OCI-LY7 (cell line): ENCODE results near the gene MCOLN3. TPM values are rescaled to one million over a fixed set of nuclear protein-coding genes. Genes with fewer than 3 reads are reported as not detected.

ENCODE experiments used
- Bru-seq: library from RNA; stranded (reverse); fragments of 400-500 nt; gene quantifications from one replicate; lab custom pipeline; 2021; lab: Mats Ljungman, UMichigan
- BruChase-seq, 2 experiments: library from RNA; stranded (reverse); fragments of 400-500 nt; gene quantifications; one replicate each; lab custom pipeline; 2021; lab: Mats Ljungman, UMichigan
- BruUV-seq: library from RNA; stranded (reverse); fragments of 400-500 nt; replicated peaks from 2 replicates; lab custom pipeline; 2021; lab: Mats Ljungman, UMichigan
- CTCF ChIA-PET: fragments of 300-600 bp; sonication (Branson Sonifier 250); formaldehyde crosslinking; loops from one replicate; lab custom pipeline; 2022; ENCODE audit warnings: antibody characterized with exemption; ENCODE audit not compliant: unreplicated experiment; lab: Charles Lee
- POLR2A ChIA-PET: fragments of 300-600 bp; sonication (Branson Sonifier 250); formaldehyde crosslinking; loops from one replicate; lab custom pipeline; 2022; ENCODE audit warnings: antibody characterized with exemption; lab: Charles Lee
- DNase-seq: peaks from one replicate; pipeline ENCODE4 v3.0.0-alpha.2; 2015; ENCODE audit warnings: low spot score
- H2AFZ ChIP-seq: fragments of 200-600 bp; sonication (generic), shearing (Covaris generic); 2 replicates; pipeline ENCODE4 v1.6.1; 2014; ENCODE audit warnings: mild to moderate bottlenecking, antibody characterized with exemption, low read length, moderate library complexity
- H3K27ac ChIP-seq: fragments of 200-600 bp; sonication (generic); 2 replicates; pipeline ENCODE4 v1.5.1; 2014; ENCODE audit warnings: mixed run types, low read depth, mild to moderate bottlenecking, moderate library complexity, low read length, inconsistent platforms; ENCODE audit not compliant: poor library complexity, severe bottlenecking
- H3K36me3 ChIP-seq: fragments of 200-600 bp; sonication (generic); 2 replicates; pipeline ENCODE4 v1.6.1; 2014; ENCODE audit warnings: mild to moderate bottlenecking, antibody characterized with exemption, low read length, moderate library complexity, mixed read lengths; ENCODE audit not compliant: insufficient read depth
- H3K4me1 ChIP-seq: fragments of 200-600 bp; sonication (generic); 2 replicates; pipeline ENCODE4 v1.5.1; 2014; ENCODE audit warnings: mild to moderate bottlenecking, low read length; ENCODE audit not compliant: insufficient read depth, poor library complexity, severe bottlenecking
- H3K4me2 ChIP-seq: fragments of 200-600 bp; sonication (generic); 2 replicates; pipeline ENCODE4 v1.6.1; 2014; ENCODE audit warnings: mild to moderate bottlenecking, low read length
- H3K4me3 ChIP-seq: fragments of 200-600 bp; sonication (generic); 2 replicates; pipeline ENCODE4 v1.5.1; 2014; ENCODE audit warnings: mild to moderate bottlenecking, low read depth, low read length; ENCODE audit not compliant: poor library complexity, severe bottlenecking
- H3K79me2 ChIP-seq: fragments of 200-600 bp; sonication (generic); 2 replicates; pipeline ENCODE4 v1.6.1; 2016; ENCODE audit warnings: low read depth, mild to moderate bottlenecking, low read length, moderate library complexity, mixed read lengths; ENCODE audit not compliant: insufficient read depth
- H3K9me2 ChIP-seq: fragments of 200-600 bp; sonication (generic); 2 replicates; pipeline ENCODE4 v1.6.1; 2016; ENCODE audit warnings: mild to moderate bottlenecking, low read length, mixed read lengths; ENCODE audit not compliant: insufficient read depth
- H3K9me3 ChIP-seq: fragments of 200-600 bp; sonication (generic); 2 replicates; pipeline ENCODE4 v1.6.1; 2014; ENCODE audit warnings: mild to moderate bottlenecking, mixed run types, low read length, mixed read lengths
- H4K20me1 ChIP-seq: fragments of 200-600 bp; sonication (generic); 2 replicates; pipeline ENCODE4 v1.6.1; 2014; ENCODE audit warnings: mild to moderate bottlenecking, antibody characterized with exemption, low read length, moderate library complexity, mixed read lengths; ENCODE audit not compliant: insufficient read depth
- EZH2phosphoT487 ChIP-seq: fragments of 200-600 bp; sonication (generic); IDR thresholded peaks from 2 replicates; pipeline ENCODE4 v1.6.1; 2018; ENCODE audit warnings: low read depth, borderline replicate concordance, mild to moderate bottlenecking, mixed run types, antibody characterized with exemption, low read length, moderate library complexity, mixed read lengths
- intact Hi-C: fragments of 100-400 bp; cut with micrococcal nuclease; formaldehyde crosslinking; loops from one replicate; pipeline ENCODE4 v1.10.0; 2022; ENCODE audit not compliant: unreplicated experiment
- long read RNA-seq: library from polyadenylated mRNA; stranded (forward); transcript quantifications from one replicate; pipeline ENCODE4 v2.0.0, GENCODE V29; 2022
- total RNA-seq, 2 experiments: library from RNA; depleted of rRNA in 1 of 2; stranded (reverse); fragments of >200 nt in 1 of 2; shearing (Covaris generic) in 1 of 2; gene quantifications; 2 replicates each; pipeline ENCODE4 v1.2.3, GENCODE V29; 2014 to 2022
- TF ChIP-seq, protein P1 (sequence below): fragments of 200-600 bp; sonication (generic); conservative IDR thresholded peaks from 2 replicates; pipeline ENCODE4 v1.5.1; 2014; ENCODE audit warnings: mild to moderate bottlenecking, antibody characterized with exemption, low read length, moderate library complexity, mixed read lengths

MCOLN3 gene, protein sequence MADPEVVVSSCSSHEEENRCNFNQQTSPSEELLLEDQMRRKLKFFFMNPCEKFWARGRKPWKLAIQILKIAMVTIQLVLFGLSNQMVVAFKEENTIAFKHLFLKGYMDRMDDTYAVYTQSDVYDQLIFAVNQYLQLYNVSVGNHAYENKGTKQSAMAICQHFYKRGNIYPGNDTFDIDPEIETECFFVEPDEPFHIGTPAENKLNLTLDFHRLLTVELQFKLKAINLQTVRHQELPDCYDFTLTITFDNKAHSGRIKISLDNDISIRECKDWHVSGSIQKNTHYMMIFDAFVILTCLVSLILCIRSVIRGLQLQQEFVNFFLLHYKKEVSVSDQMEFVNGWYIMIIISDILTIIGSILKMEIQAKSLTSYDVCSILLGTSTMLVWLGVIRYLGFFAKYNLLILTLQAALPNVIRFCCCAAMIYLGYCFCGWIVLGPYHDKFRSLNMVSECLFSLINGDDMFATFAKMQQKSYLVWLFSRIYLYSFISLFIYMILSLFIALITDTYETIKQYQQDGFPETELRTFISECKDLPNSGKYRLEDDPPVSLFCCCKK
- total RNA-seq (2014; rRNA removed; shearing (Covaris generic)) (not detected in 2 replicates), total RNA-seq (2022) (not detected in 2 replicates), Bru-seq, nascent RNA (not detected), BruChase-seq, experiment 1, labeled RNA remaining after a 6-hour chase (not detected), BruChase-seq, experiment 2, labeled RNA remaining after a 2-hour chase (percentile 7 among the genes with signal in this experiment)
- long read RNA-seq, partial matches to known transcripts = 0 of 1 reads
- long read RNA-seq, other reads (novel, unspliced or antisense) = 1 of 1 reads

DNA sequence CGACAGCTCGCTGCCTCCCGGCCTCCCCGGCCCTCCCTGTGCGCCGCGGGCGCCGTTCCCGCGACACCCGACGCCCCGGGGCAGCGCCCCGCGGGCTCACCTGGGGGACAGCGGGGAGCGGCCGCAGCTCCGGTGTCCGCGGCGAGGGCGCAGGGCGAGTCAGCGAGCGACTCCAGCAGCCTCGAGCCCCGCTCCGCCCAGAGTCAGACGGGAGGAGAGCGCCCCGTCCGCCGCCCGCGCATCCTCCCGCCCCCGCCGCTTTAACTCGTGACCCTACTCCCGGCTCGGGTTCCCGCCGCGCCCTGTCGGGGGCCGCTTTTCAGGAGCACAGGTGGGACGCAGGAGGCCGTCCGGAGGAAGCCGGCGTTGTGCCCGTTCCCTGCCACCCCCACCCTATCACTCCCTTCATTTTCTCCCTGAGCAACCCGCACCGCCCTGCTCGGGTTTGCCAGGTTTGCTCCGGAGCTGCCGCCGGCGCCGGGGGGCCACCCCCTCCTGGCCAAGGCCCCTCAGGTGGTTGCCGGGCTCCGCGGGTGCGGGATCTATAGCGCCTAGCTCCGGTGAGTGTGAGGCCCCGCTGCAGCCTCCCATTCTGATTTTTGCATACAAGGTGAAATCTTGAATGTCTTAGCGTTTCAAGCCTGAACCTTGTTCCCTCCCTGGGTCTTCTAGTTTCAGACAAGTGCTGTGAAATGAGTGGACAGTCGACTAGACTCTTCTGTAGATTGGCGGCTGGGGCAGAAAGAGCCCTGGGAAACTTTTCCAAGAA is at the start of gene MCOLN3:
TSS of gene MCOLN3 (minus strand) at position 205 of the 769 bp plus-strand sequence. CDS start 3,140 bp downstream, outside the sequence.
- CTCF ChIA-PET = no interaction called here
- TF ChIP-seq, protein P1, sequence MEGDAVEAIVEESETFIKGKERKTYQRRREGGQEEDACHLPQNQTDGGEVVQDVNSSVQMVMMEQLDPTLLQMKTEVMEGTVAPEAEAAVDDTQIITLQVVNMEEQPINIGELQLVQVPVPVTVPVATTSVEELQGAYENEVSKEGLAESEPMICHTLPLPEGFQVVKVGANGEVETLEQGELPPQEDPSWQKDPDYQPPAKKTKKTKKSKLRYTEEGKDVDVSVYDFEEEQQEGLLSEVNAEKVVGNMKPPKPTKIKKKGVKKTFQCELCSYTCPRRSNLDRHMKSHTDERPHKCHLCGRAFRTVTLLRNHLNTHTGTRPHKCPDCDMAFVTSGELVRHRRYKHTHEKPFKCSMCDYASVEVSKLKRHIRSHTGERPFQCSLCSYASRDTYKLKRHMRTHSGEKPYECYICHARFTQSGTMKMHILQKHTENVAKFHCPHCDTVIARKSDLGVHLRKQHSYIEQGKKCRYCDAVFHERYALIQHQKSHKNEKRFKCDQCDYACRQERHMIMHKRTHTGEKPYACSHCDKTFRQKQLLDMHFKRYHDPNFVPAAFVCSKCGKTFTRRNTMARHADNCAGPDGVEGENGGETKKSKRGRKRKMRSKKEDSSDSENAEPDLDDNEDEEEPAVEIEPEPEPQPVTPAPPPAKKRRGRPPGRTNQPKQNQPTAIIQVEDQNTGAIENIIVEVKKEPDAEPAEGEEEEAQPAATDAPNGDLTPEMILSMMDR = no peak
- TF ChIP-seq EZH2phosphoT487 = no peak
- no peaks in the 10 kb centered on the region for H3K4me1 ChIP-seq
- H3K9me2 ChIP-seq = no peaks in the 10 kb centered on the region
- no TSS peak for BruUV-seq
- peak within 1 kb of the TSS; percentile 26; the same call in 1 of the 2 replicates for H3K4me2 ChIP-seq
- no peaks in the 10 kb centered on the region for H3K79me2 ChIP-seq
- POLR2A ChIA-PET = no interaction called here
- no peaks in the 10 kb centered on the region for H4K20me1 ChIP-seq
- H3K9me3 ChIP-seq = no peaks in the 10 kb centered on the region
- H2AFZ ChIP-seq = no peak within 1 kb of the TSS
- no peaks in the 10 kb centered on the region for H3K36me3 ChIP-seq
- H3K27ac ChIP-seq = no peak within 1 kb of the TSS
- DNase-seq = no peak
- intact Hi-C loops = no loop called here
- H3K4me3 ChIP-seq = no peak within 1 kb of the TSS

DNA sequence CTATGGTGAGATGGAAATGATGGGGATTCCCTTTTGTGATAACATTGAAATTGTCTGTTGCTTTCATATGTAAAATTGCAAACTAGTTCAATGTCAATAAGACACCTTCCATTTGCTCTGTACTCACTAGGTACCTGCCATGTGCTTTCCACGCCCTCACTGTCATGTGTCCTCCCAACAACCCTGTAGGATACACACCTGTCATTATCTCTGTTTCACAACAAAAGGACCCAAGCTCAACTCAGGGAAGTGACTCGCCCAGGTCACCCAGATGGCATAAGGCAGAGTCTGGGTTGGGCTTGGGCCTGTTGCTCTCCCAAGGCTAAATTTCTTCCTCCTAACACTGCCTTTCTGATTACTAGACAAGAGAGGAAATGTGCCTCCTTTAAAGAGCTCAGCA is 45.3 kb upstream of the MCOLN3 start:
- Histone ChIP-seq H3K36me3 (no peaks in the 10 kb centered on the region), H3K9me2 (no peaks in the 10 kb centered on the region), H3K27ac (no peak overlapping the region), H4K20me1 (no peaks in the 10 kb centered on the region), H3K9me3 (no peaks in the 10 kb centered on the region), H3K4me3 (no peak overlapping the region), H3K4me1 (no peaks in the 10 kb centered on the region), H3K79me2 (no peaks in the 10 kb centered on the region), H3K4me2 (no peak overlapping the region), H2AFZ (no peak overlapping the region)
- no peak for TF ChIP-seq EZH2phosphoT487
- DNase-seq = no peak
- no TSS peak for BruUV-seq
- ChIA-PET POLR2A (interaction anchor here (1.0 kb wide), 1 partner anchor 10 kb away, joined by 3 read pairs; no protein-coding TSS in a partner anchor), CTCF (no interaction called here)
- intact Hi-C loops = no loop called here
